H9 (cell line): Measurements from ENCODE around the gene PYROXD2. TPM values are rescaled to one million over a fixed set of nuclear protein-coding genes. Genes with fewer than 3 reads are reported as not detected.

ENCODE experiments used
- DNase-seq: peaks from one replicate; pipeline ENCODE4 v3.0.0-alpha.2; 2017
- H2AFZ ChIP-seq: one replicate; pipeline ENCODE4 v1.6.1; 2013; ENCODE audit warnings: mild to moderate bottlenecking, low read length, control low read depth, moderate library complexity
- H2AK5ac ChIP-seq: 2 replicates; pipeline ENCODE4 v1.6.1; 2013; ENCODE audit warnings: low read length, control low read depth, mixed read lengths; ENCODE audit not compliant: insufficient read length
- H2BK120ac ChIP-seq: one replicate; pipeline ENCODE4 v1.6.1; 2013; ENCODE audit warnings: low read depth, mild to moderate bottlenecking, low read length, control low read depth, inconsistent platforms; ENCODE audit not compliant: poor library complexity, severe bottlenecking
- H2BK12ac ChIP-seq: 2 replicates; pipeline ENCODE4 v1.6.1; 2013; ENCODE audit warnings: low read length, control low read depth, mixed read lengths, low read depth; ENCODE audit not compliant: insufficient read length
- H2BK15ac ChIP-seq: 2 replicates; pipeline ENCODE4 v1.6.1; 2013; ENCODE audit warnings: low read depth, low read length, control low read depth
- H2BK20ac ChIP-seq: one replicate; pipeline ENCODE4 v1.6.1; 2013; ENCODE audit warnings: low read depth, mild to moderate bottlenecking, low read length, control low read depth, inconsistent platforms; ENCODE audit not compliant: poor library complexity, severe bottlenecking
- H2BK5ac ChIP-seq: 2 replicates; pipeline ENCODE4 v1.6.1; 2013; ENCODE audit warnings: low read length, control low read depth, mixed read lengths; ENCODE audit not compliant: insufficient read length
- H3K14ac ChIP-seq: 2 replicates; pipeline ENCODE4 v1.6.1; 2013; ENCODE audit warnings: low read length, control low read depth; ENCODE audit not compliant: insufficient read depth
- H3K18ac ChIP-seq: 2 replicates; pipeline ENCODE4 v1.6.1; 2013; ENCODE audit warnings: low read depth, mild to moderate bottlenecking, mixed read lengths, low read length, control low read depth; ENCODE audit not compliant: insufficient read length
- H3K23ac ChIP-seq: 2 replicates; pipeline ENCODE4 v1.6.1; 2013; ENCODE audit warnings: low read length, control low read depth, mixed read lengths, low read depth; ENCODE audit not compliant: insufficient read length
- H3K23me2 ChIP-seq: 2 replicates; pipeline ENCODE4 v1.6.1; 2013; ENCODE audit warnings: low read depth, mild to moderate bottlenecking, mixed read lengths, low read length, control low read depth; ENCODE audit not compliant: insufficient read length, poor library complexity, severe bottlenecking
- H3K27ac ChIP-seq: 2 replicates; pipeline ENCODE4 v1.5.1; 2013; ENCODE audit warnings: low read length, control low read depth, mixed read lengths, low read depth; ENCODE audit not compliant: insufficient read length
- H3K27me3 ChIP-seq: 2 replicates; pipeline ENCODE4 v1.6.1; 2013; ENCODE audit warnings: low read length, control low read depth, inconsistent platforms; ENCODE audit not compliant: insufficient read depth
- H3K4ac ChIP-seq: 2 replicates; pipeline ENCODE4 v1.6.1; 2013; ENCODE audit warnings: low read depth, mild to moderate bottlenecking, control low read depth, inconsistent platforms, low read length, moderate library complexity
- H3K4me1 ChIP-seq: 2 replicates; pipeline ENCODE4 v1.6.1; 2013; ENCODE audit warnings: low read length, control low read depth, inconsistent platforms; ENCODE audit not compliant: insufficient read depth
- H3K4me2 ChIP-seq: 2 replicates; pipeline ENCODE4 v1.6.1; 2013; ENCODE audit warnings: low read length, control low read depth, mixed read lengths; ENCODE audit not compliant: insufficient read length, insufficient read depth
- H3K56ac ChIP-seq: 2 replicates; pipeline ENCODE4 v1.6.1; 2013; ENCODE audit warnings: low read depth, mild to moderate bottlenecking, mixed read lengths, low read length, control low read depth; ENCODE audit not compliant: insufficient read length
- H3K79me1 ChIP-seq: 2 replicates; pipeline ENCODE4 v1.6.1; 2013; ENCODE audit warnings: low read depth, mild to moderate bottlenecking, moderate library complexity, low read length, control low read depth, inconsistent platforms; ENCODE audit not compliant: insufficient read depth, poor library complexity, severe bottlenecking
- H3K79me2 ChIP-seq: 2 replicates; pipeline ENCODE4 v1.6.1; 2013; ENCODE audit warnings: low read length, control low read depth, inconsistent platforms; ENCODE audit not compliant: insufficient read depth
- H3K9ac ChIP-seq: 2 replicates; pipeline ENCODE4 v1.6.1; 2013; ENCODE audit warnings: low read length, control low read depth, mixed read lengths; ENCODE audit not compliant: insufficient read length; ENCODE audit errors: extremely low read depth
- H3K9me3 ChIP-seq: one replicate; pipeline ENCODE4 v1.6.1; 2013; ENCODE audit warnings: low read depth, low read length, inconsistent platforms; ENCODE audit not compliant: control insufficient read depth
- H3T11ph ChIP-seq: one replicate; pipeline ENCODE4 v1.6.1; 2013; ENCODE audit warnings: mild to moderate bottlenecking, low read length, control low read depth, inconsistent platforms
- H4K20me1 ChIP-seq: one replicate; pipeline ENCODE4 v1.6.1; 2013; ENCODE audit not compliant: control insufficient read depth, insufficient read length, insufficient read depth
- H4K5ac ChIP-seq: 2 replicates; pipeline ENCODE4 v1.6.1; 2013; ENCODE audit warnings: low read depth, mild to moderate bottlenecking, mixed read lengths, low read length, control low read depth; ENCODE audit not compliant: insufficient read length
- H4K8ac ChIP-seq: replicated peaks from 2 replicates; pipeline ENCODE4 v1.6.1; 2013; ENCODE audit warnings: low read length, control low read depth, mixed read lengths, low read depth; ENCODE audit not compliant: insufficient read length
- H4K91ac ChIP-seq: 2 replicates; pipeline ENCODE4 v1.6.1; 2013; ENCODE audit warnings: low read depth, mild to moderate bottlenecking, moderate library complexity, mixed read lengths, low read length, control low read depth; ENCODE audit not compliant: insufficient read length
- H3K27ac Mint-ChIP-seq, 3 experiments: 2 replicates in 2 of 3; 3 replicates in 1 of 3; pipeline ENCODE4 v1.8.0; 2020 to 2021; ENCODE audit warnings: mixed read lengths in 3 of 3, mild to moderate bottlenecking in 1 of 3, moderate library complexity in 1 of 3
- H3K27me3 Mint-ChIP-seq: 2 replicates; pipeline ENCODE4 v1.8.0; 2021; ENCODE audit warnings: low read depth, mild to moderate bottlenecking, moderate library complexity, mixed read lengths
- H3K36me3 Mint-ChIP-seq, 3 experiments: 2 replicates in 2 of 3; 3 replicates in 1 of 3; pipeline ENCODE4 v1.8.0; 2020 to 2021; ENCODE audit warnings: low read depth in 3 of 3, mixed read lengths in 3 of 3; ENCODE audit not compliant: insufficient read depth in 1 of 3
- H3K4me1 Mint-ChIP-seq, 2 experiments: 2 replicates each; pipeline ENCODE4 v1.8.0; 2020; ENCODE audit warnings: mixed read lengths in 2 of 2
- H3K4me3 Mint-ChIP-seq, 2 experiments: 2 replicates in 1 of 2; 3 replicates in 1 of 2; pipeline ENCODE4 v1.8.0; 2020 to 2021; ENCODE audit warnings: mild to moderate bottlenecking in 2 of 2, mixed read lengths in 2 of 2, moderate library complexity in 1 of 2
- H3K9me3 Mint-ChIP-seq, 2 experiments: 2 replicates in 1 of 2; 3 replicates in 1 of 2; pipeline ENCODE4 v1.8.0; 2020; ENCODE audit warnings: mild to moderate bottlenecking in 2 of 2, mixed read lengths in 2 of 2, moderate library complexity in 1 of 2
- CTCF ChIP-seq: fragments of 200-600 bp; sonication (generic); conservative IDR thresholded peaks from 3 replicates; pipeline ENCODE4 v1.8.0; 2021; ENCODE audit warnings: antibody characterized with exemption, mild to moderate bottlenecking
- whole genome bisulfite sequencing: extraction: QIAGEN DNeasy Blood & Tissue Kit; methylation state at CpG from one replicate; pipeline ENCODE4 v1.1.7; 2013; ENCODE audit warnings: missing lambda C conversion rate, low lambda C conversion rate, mixed read lengths; ENCODE audit not compliant: insufficient read length; ENCODE audit errors: extremely low coverage; 5-methylcytosine and 5-hydroxymethylcytosine counted together
- total RNA-seq: library from RNA; stranded (reverse); gene quantifications from 2 replicates; pipeline ENCODE4 v1.2.1, GENCODE V29; 2021

Gene PYROXD2
- total RNA-seq, 1 experiment from 2014 or later, result 5.3 TPM

- DNase-seq, result no peak
- H3K4me2 ChIP-seq, result no peak overlapping the region
- no peak overlapping the region for H3K4me3 Mint-ChIP-seq
- no peak overlapping the region for H3K27ac Mint-ChIP-seq
- H3K27ac ChIP-seq, result no peak overlapping the region
- no peak overlapping the region for H3K14ac ChIP-seq
- H2BK12ac ChIP-seq, result no peak overlapping the region
- H3K79me1 ChIP-seq, result no peaks in the 10 kb centered on the region
- no peak overlapping the region for H2BK5ac ChIP-seq
- no peak overlapping the region for H2AK5ac ChIP-seq
- H3K56ac ChIP-seq, result no peak overlapping the region
- peaks cover 3 to 6% of the 10 kb centered on the region in 2 experiments; a peak in 1 of 4 replicates for H3K4me1 Mint-ChIP-seq
- H2BK20ac ChIP-seq, result no peak overlapping the region
- no peaks in the 10 kb centered on the region for H4K20me1 ChIP-seq
- H4K91ac ChIP-seq, result no peak overlapping the region
- TF ChIP-seq CTCF, result no peak
- H4K8ac ChIP-seq, result no peak overlapping the region
- no peak overlapping the region for H2AFZ ChIP-seq
- no peaks in the 10 kb centered on the region for H3K4me1 ChIP-seq
- H3K23me2 ChIP-seq, result no peaks in the 10 kb centered on the region
- no peak overlapping the region for H4K5ac ChIP-seq
- H3K79me2 ChIP-seq, result no peaks in the 10 kb centered on the region
- no peak overlapping the region for H3K23ac ChIP-seq
- H3K36me3 Mint-ChIP-seq, result no peaks in the 10 kb centered on the region
- H3K9me3 Mint-ChIP-seq, result no peaks in the 10 kb centered on the region; a peak in 1 of 5 replicates
- no peak overlapping the region for H3T11ph ChIP-seq
- H2BK120ac ChIP-seq, result no peak overlapping the region
- H3K27me3 Mint-ChIP-seq, result no peaks in the 10 kb centered on the region; the same call in 1 of the 2 replicates
- H3K9me3 ChIP-seq, result no peaks in the 10 kb centered on the region
- no peak overlapping the region for H2BK15ac ChIP-seq
- WGBS, result no CpG with 5 or more reads among the region's 5 CpGs
- H3K4ac ChIP-seq, result no peak overlapping the region
- no peak overlapping the region for H3K18ac ChIP-seq
- no peaks in the 10 kb centered on the region for H3K27me3 ChIP-seq
- H3K9ac ChIP-seq, result no peak overlapping the region
Measured at GRCh38 chr10:98338896-98339295, 76.1 kb downstream of the PYROXD2 start.
